Measurements from ENCODE around the gene KATNB1.

GRCh38 chr16:57744642-57744903, 9.0 kb downstream of the KATNB1 start:
- no peak for TF ChIP-seq CTCF (IDR thresholded peaks at IDR 0.05; ENCODE audit: low read depth, low read length, poor library complexity, severe bottlenecking)
- no peak for TF ChIP-seq EZH2phosphoT487 (IDR thresholded peaks at IDR 0.05; ENCODE audit: borderline replicate concordance, low read length)
